GM21381 (cell line): ENCODE data around the gene INS.
"Not testable (repeated sequence)": the region's sequence is repeated elsewhere in the genome, so short reads cannot be mapped to it uniquely, and the experiment has no call there.

Experiments used
- ATAC-seq: cut with Tn5 transposase; IDR thresholded peaks from one replicate; pipeline ENCODE4 v1.9.1; 2021; ENCODE audit warnings: mild to moderate bottlenecking, moderate library complexity; ENCODE audit not compliant: unreplicated experiment

The INS gene

DNA sequence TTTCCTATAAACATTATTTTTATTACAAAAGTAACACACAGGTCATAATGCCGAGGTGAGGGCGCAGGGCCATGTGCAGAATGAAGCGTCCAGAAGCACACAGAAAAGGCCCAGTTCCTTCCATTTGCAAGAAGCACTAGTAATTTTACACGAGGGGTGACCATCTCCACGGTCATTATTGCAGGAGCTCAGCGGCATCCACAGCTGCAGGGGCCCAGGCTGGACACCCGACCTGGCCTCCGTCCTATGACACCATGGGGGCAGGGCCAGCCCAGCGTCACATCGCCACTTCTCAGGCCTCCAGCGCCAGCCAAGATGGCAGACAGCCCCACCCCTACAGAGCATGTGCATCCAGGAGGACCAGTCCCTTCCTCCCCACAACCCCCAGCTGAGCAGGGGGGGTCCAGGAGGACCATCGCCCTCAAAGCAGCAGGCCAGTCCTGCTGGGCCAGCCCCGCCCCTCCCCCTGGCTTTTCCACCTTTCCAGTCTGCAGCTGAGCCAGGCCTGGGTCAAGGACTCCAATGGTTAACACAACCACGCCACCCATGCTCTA lies 25.3 kb downstream of the INS start:
- ATAC-seq, result no peak

- ATAC-seq, result no peak
These were observed 25.9 kb downstream of the INS start for GRCh38 chr11:2135018-2135569.

GRCh38 chr11:2134022-2135010 lies 26.7 kb downstream of the INS start:
- no peak for ATAC-seq

DNA sequence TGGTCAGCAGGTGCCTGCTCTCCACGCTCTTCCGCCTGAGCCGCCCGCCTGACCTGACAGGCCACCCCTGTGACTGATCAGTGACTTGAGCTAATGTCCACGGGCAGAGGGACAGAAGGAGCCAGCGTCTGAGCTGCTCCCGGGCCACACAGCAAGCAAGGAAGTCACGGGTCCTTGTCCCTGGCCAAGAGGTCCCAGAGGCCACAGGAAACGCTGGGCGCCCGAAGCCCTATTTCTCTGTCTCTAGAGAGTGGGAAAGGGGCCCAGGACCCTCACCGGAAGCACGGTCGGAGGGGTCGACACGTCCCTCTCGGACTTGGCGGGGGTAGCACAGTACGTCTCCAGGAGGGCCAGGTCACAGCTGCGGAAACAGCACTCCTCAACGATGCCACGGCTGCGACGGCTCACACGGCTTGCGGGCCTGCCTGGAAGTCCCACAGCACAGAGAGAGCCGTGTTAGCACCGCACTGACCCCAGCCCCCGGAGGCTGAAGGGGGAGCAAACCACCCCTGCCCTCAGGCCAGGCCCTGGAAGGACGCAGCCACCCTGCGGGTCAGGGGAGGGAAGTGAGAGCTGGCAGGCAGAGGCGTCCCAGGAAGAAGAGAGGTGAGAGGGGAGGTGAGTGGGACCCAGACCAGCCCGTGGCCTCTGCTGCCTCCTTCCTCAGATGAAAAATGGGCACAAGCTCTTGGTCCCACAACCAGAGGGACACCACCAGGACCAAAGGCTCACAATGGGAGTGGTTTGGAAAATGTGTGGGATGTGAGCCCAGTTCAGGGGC lies 27.6 kb downstream of the INS start:
- no peak for ATAC-seq

- no peak for ATAC-seq
These were observed 28.2 kb downstream of the INS start for GRCh38 chr11:2132874-2133240.

- ATAC-seq, result no peak
These were observed 28.8 kb downstream of the INS start for GRCh38 chr11:2132246-2132645.

- ATAC-seq, result no peak
These were observed 29.4 kb downstream of the INS start for GRCh38 chr11:2131371-2132236.

- no peak for ATAC-seq
These were observed 30.1 kb downstream of the INS start for GRCh38 chr11:2130881-2131352.

DNA sequence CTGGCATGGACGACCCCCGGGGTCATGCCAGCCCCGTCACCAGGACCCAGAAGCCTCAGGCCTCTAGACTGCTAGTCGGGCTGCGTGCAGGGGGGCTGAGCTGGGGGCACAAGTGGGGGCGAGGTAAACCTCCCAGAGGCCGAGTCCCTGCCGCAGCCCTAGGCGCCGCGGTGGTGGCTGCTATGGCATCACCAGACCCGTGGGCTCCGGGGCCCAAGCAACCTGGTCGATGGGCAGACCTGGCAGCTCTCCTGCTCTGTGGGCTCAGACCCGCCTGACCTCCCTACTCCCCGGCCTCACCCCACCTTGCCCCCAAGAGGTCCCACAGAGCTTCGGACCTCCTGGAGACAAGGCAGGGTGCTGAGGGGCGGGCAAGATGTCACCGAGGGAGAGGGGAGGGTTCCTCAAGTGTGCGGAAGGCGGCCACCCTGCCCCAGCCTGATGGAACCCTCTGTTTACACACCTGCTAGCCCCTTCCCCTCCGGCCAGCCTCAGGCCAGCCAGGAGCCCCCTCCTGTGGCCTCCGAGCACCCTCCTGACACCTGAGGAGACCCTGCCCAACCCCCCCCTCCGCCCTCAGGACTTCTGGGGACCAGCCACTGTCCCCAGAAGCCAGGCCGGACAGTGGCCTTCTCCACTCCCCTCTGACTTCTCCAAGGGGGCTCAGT lies 31.2 kb downstream of the INS start:
- no peak for ATAC-seq

DNA sequence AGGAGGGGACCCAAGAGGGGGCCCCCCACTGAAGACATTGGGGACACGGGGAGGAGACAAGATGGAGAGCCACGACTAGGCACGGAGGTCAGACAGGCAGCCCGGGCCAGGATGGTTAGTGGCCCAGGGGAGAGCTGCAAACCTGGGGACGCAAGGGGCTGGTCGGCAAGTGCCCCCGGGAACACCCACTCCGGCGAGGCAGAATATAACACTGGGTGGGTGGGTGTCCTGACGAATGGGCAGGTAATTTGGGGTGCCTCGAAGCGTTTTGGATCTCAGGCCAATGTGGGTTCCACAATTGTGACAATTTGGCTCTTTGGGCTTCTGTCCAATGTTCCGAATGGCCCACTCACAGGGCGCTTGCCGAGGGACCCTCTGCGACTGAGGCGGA lies 31.7 kb downstream of the INS start:
- ATAC-seq, result no peak

DNA sequence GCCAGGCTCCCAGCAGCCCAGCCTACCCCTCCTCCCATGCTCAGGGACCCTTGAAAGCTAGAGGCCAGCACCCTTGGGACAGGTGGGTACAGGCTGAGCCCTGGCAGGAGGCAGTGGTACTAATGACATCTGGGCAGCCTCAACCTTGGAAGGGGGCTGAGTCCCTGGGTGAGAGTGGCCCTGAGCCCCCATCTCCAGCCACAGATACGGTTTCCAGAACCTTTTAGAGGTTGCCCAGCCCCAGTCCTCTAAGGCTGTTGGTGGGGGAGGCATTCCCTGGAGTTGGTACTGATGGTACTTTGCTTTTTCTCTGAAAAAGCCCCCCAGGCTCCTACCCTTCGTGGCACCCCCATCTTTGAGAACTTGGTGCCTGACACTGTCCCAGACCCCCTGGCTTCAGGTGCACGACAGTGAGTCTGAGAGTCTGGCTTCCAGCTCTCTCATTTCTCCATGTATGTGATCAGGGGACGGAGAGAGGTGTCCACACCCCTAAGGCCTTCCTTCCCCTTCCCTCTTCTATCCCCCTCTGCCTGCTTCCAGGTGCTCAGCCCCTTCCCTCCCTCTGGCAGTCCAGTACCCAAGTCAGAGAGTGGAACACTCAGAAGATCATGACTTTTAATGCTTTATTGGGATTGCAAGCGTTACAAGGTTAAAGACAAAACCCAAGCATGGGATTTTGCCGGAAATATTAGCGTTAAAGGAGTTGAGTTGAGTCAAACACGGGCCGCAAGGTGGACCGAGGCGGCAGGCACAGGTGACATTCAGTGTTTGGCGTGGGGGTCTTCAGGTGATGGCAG lies 32.3 kb downstream of the INS start:
- no peak for ATAC-seq

- ATAC-seq, result no peak
These were observed 32.9 kb downstream of the INS start for GRCh38 chr11:2128130-2128510.

DNA sequence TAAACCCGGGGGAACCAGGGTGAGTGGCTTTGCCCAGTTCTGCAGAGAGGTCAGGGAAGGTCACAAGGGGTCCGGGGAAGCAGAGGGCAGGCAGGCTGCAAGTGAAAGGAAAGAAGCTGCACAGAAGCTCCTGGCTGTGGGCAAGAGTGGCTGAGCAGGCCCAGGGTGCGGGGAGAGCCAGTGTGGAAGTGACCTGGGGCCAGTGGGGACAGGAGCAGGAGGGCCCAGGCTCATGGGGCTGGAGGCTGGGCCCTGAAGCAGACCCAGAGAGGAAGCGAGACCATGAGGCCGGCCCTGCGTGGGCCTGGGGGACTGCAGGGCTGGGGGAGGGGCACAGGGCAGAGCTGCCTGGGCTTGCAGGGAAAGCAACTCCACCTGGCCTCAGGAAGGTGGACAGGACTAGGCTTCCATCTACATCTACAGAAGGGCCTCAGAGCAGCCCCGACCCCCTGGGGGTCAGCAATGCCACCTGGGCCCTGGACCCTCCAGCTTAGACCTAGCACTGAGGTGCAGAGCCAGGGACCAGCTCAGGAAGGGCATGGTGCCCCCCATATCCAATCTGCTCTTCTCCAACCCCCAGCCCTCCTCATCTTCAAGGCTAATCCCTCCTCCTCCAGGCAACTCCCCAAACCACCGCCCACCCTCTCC lies 33.4 kb downstream of the INS start:
- ATAC-seq, result no peak

GRCh38 chr11:2126520-2127085 lies 34.4 kb downstream of the INS start:
- no peak for ATAC-seq

DNA sequence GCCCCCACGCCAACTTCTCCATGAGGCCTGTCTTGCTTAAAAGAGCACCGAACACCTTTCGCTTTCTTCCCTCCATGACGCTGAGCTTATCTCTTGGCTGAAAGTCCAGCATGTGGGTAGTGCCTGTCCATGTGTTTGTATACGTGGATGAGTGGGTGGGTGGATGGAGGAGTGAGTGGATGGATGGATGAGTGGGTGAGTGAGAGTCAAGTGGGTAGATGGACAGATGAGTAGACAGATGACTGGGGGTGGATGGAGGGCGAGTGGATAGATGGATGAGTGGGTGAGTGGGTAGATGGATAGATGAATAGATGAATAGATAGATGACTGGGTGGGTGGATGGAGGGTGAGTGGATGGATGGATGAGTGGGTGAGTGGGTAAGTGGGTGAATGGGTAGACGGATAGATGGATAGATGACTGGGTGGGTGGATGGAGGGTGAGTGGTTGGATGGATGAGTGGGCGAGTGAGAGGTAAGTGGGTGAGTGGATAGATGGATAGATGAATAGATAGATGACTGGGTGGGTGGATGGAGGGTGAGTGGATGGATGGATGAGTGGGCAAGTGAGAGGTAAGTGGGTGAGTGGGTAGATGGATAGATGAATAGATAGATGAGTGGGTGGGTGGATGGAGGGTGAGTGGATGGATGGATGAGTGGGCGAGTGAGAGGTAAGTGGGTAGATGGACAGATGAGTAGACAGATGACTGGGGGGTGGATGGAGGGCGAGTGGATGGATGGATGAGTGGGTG lies 36.1 kb downstream of the INS start:
- ATAC-seq, result not testable (repeated sequence)

DNA sequence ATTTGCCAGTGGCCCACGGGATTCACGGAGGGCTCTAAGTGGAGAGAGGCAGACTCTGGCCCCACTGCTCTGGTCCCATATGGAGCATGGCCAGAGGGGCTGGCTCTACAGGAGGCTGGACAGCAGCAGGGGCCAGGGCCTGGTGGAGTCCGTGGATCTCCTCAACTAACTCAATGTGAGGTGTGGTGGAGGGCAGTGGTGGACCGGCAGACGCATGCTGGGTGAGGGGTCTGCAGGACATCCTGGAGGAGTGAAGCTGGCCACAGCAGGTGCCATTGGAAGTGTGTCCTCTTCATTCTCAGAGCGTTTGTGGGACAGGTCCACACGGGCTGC lies 37.4 kb downstream of the INS start:
- no peak for ATAC-seq

DNA sequence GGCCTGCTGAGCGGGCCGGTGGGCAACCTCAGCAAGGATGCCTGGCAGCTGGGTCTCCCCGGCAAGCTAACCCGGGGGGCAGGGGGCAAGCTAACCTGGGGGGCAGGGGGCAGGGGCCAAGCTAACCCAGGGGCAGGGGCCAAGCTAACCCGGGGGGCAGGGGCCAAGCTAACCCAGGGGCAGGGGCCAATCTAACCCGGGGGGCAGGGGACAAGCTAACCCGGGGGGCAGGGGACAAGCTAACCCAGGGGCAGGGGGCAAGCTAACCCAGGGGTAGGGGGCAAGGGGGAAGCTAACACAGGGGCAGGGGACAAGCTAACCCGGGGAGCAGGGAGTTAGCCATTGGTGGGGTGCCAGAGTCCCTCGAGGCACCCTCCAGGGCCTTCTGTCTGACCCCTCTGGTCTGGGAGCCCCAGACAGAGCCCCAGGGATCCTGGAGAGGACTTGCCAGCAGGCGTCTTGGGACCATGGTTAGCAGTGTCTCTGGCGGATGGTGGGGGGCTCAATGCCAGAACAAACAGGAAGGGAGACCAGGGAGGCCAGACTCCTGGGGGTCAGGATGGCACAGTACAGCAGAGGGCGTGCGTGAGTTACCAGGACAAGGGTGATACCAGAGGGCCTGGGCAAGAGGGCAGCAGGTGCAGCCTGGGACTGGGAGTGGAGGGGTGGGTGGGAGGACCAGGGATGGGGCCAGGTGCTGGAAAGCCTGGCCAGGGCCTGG lies 37.9 kb downstream of the INS start:
- no peak for ATAC-seq
